Heart left ventricle (tissue), 16 donors: ENCODE measurements around the gene NUDT19. TPM values are rescaled to one million over a fixed set of nuclear protein-coding genes. Genes with fewer than 3 reads are reported as not detected.

Source experiments
- ATAC-seq, 4 donors: fragments of 200-7000 bp; cut with Tn5 transposase; one replicate each; pipeline ENCODE4 v1.9.1; 2020 to 2022; ENCODE audit warnings: moderate library complexity in 4 of 4, mild to moderate bottlenecking in 3 of 4, moderate number of reproducible peaks in 1 of 4
- DNase-seq, 5 donors: peaks; one replicate each; pipeline ENCODE4 v3.0.0-alpha.2; 2020
- H3K27ac ChIP-seq, 12 donors: fragments of 200-600 bp; sonication (generic) in 4 of 12; one replicate each; pipeline versions ENCODE4 v1.5.0 to v1.8.0; 2016 to 2022; ENCODE audit warnings: mild to moderate bottlenecking in 2 of 12
- H3K27me3 ChIP-seq, 9 donors: fragments of 200-600 bp; sonication (generic) in 2 of 9; one replicate each; pipeline versions ENCODE4 v1.5.1 to v1.8.0; 2016 to 2022; ENCODE audit warnings: mild to moderate bottlenecking in 3 of 9
- H3K36me3 ChIP-seq, 9 donors: fragments of 200-600 bp; sonication (generic) in 2 of 9; one replicate each; pipeline versions ENCODE4 v1.5.0 to v1.8.0; 2018 to 2022; ENCODE audit warnings: mild to moderate bottlenecking in 2 of 9
- H3K4me1 ChIP-seq, 12 donors: fragments of 200-600 bp; sonication (generic) in 4 of 12; one replicate each; pipeline versions ENCODE4 v1.5.0 to v1.8.0; 2016 to 2022; ENCODE audit warnings: mild to moderate bottlenecking in 3 of 12
- H3K4me3 ChIP-seq, 12 donors: fragments of 200-600 bp; sonication (generic) in 4 of 12; one replicate each; pipeline versions ENCODE4 v1.5.0 to v1.8.0; 2017 to 2022; ENCODE audit warnings: mild to moderate bottlenecking in 9 of 12, moderate library complexity in 4 of 12
- H3K9me3 ChIP-seq, 12 donors: fragments of 200-600 bp; sonication (generic) in 4 of 12; one replicate each; pipeline versions ENCODE4 v1.5.0 to v1.8.0; 2016 to 2022; ENCODE audit warnings: mild to moderate bottlenecking in 1 of 12
- CTCF ChIP-seq, 12 donors: fragments of 200-600 bp; sonication (generic) in 4 of 12; IDR thresholded peaks; one replicate each; pipeline versions ENCODE4 v1.5.0 to v1.8.0; 2018 to 2022; ENCODE audit warnings: antibody characterized with exemption in 12 of 12, mild to moderate bottlenecking in 5 of 12
- POLR2A ChIP-seq, 2 donors: fragments of 450-650 bp; IDR thresholded peaks; one replicate each; pipeline ENCODE4 v1.6.1; 2017; ENCODE audit warnings: antibody characterized with exemption in 2 of 2, mild to moderate bottlenecking in 2 of 2, moderate library complexity in 2 of 2
- WGBS, 4 donors: extraction: QIAGEN DNeasy Blood & Tissue Kit in 2 of 4; methylation state at CpG; one replicate each; pipeline versions ENCODE4 v1.1.5 to v1.1.7; 2013 to 2018; 5-methylcytosine and 5-hydroxymethylcytosine counted together
- intact Hi-C, 10 donors: fragments of 100-400 bp; cut with DNase I; formaldehyde crosslinking; loops; one replicate each; pipeline versions ENCODE4 v1.11.1 to v1.14.2; 2022
- polyA plus RNA-seq, 2 donors: library from polyadenylated mRNA; stranded (reverse); fragments of 200-250 nt; gene quantifications; one replicate each; pipeline ENCODE4 v1.2.3, GENCODE V29; 2013
- total RNA-seq, 9 donors: library from RNA; depleted of rRNA in 2 of 9; stranded (reverse); fragments of >200 nt in 2 of 9; fragmentation: NEBNext Ultra II Directional in 3 of 9; extraction: Animal tissue kit (Norgen Biotek cat#: 25700) in 3 of 9; gene quantifications; one replicate each; pipeline versions ENCODE4 v1.1.0 to v1.2.4, GENCODE V29; 2016 to 2023
- donor health status: ischemic (EF 13 %, LVEDD 7.1; RV severe dilation, severe dysfunction).
- donor health status: healthy with polysubstance abuse.
- donor health status: DM: no; HTN: yes; CAD: no.
- donor health status: DM: no; HTN: no; CAD: no.
- donor health status: ischemic (EF 25% LVEDD 6.9; RV normal size, moderate dysfunction).
- donor health status: ischemic (EF 25% LVEDD 5.7; RV mildly dilated, moderate dysfunction).
- donor health status: healthy.
- donor health status: DM: yes; HTN: yes; CAD: no.
- donor health status: ischemic (EF 35%, LVEDD 5.7; RV mildly dilated, moderate dysfunction).
- donor health status: nonischemic (EF 11% LVEDD 7.7; RV severe dilation, severe dysfunction).
- donor health status: DM: yes; HTN: yes; CAD: no.
- donor health status: PGD.
- donor health status: ischemic (EF 29% LVEDD 5.4; RV normal size, mild dysfunction).
- donor health status: nonischemic (EF 23%, LVEDD 6.1; RV moderate dilation, normal function).

The NUDT19 gene
- total and polyA plus RNA-seq, 11 donors: 12.5 to 31.3 (median 20.5) TPM

GRCh38 chr19:32676186-32676894 is 15.3 kb upstream of the NUDT19 start:
- intact Hi-C loops: loop anchor here in 1 of 10 donors (10.0 kb wide), 1 partner anchor 92 kb away; the partner anchor contains the start of gene PDCD5
- Histone ChIP-seq H3K27me3 (peaks cover 0 to 23% (median 13%) of the 10 kb centered on the region in 9 donors), H3K4me3 (peak overlapping the region; percentile 79 to 100 (median 88)), H3K36me3 (peaks cover 0 to 3% (median 0%) of the 10 kb centered on the region in 9 donors), H3K9me3 (no peaks in the 10 kb centered on the region), H3K4me1 (peaks cover 0 to 51% (median 33%) of the 10 kb centered on the region in 12 donors), H3K27ac (peak overlapping the region in 7 of 12 donors; percentile 49 to 94 (median 91))
- TF ChIP-seq CTCF (IDR thresholded peaks at IDR 0.05) (no peak), POLR2A (IDR thresholded peaks at IDR 0.05) (no peak)
- DNase-seq (peak in 1 of 5 donors; percentile 68), ATAC-seq (peak in 1 of 4 donors; percentile 2)
- WGBS, 4 donors: 1 to 5% (median 3%) methylated on average over 20 to 93 of the region's 93 CpGs

GRCh38 chr19:32676895-32677359 is 14.7 kb upstream of the NUDT19 start:
- intact Hi-C loops: loop anchor here in 1 of 10 donors (10.0 kb wide), 1 partner anchor 92 kb away; the partner anchor contains the start of gene PDCD5
- H3K4me1 ChIP-seq: peaks cover 0 to 46% (median 32%) of the 10 kb centered on the region in 12 donors
- 15 to 26% (median 21%) methylated on average over 10 to 33 of the region's 33 CpGs for WGBS, 4 donors

GRCh38 chr19:32677657-32678056 is 14.0 kb upstream of the NUDT19 start:
- H3K4me3 ChIP-seq: peak overlapping the region in 8 of 12 donors; percentile 7 to 100 (median 84)
- ATAC-seq: no peak

More at GRCh38 chr19:32676895-32677359, 14.7 kb upstream of the NUDT19 start:
- H3K27me3 ChIP-seq: peaks cover 0 to 23% (median 13%) of the 10 kb centered on the region in 9 donors
- DNase-seq (no peak), ATAC-seq (no peak)
- H3K4me3 ChIP-seq: peak overlapping the region; percentile 15 to 100 (median 86)
- peaks cover 0 to 3% (median 0%) of the 10 kb centered on the region in 9 donors for H3K36me3 ChIP-seq
- peak overlapping the region in 10 of 12 donors; percentile 1 to 94 (median 78) for H3K27ac ChIP-seq
- TF ChIP-seq CTCF (IDR thresholded peaks at IDR 0.05): no peak
- no peak for TF ChIP-seq POLR2A (IDR thresholded peaks at IDR 0.05)
- no peaks in the 10 kb centered on the region for H3K9me3 ChIP-seq

More at GRCh38 chr19:32677657-32678056, 14.0 kb upstream of the NUDT19 start:
- Histone ChIP-seq H3K27ac (peak overlapping the region in 11 of 12 donors; percentile 1 to 94 (median 61)), H3K27me3 (peaks cover 0 to 23% (median 13%) of the 10 kb centered on the region in 9 donors), H3K9me3 (no peaks in the 10 kb centered on the region), H3K36me3 (peaks cover 0 to 3% (median 0%) of the 10 kb centered on the region in 9 donors), H3K4me1 (peaks cover 0 to 41% (median 26%) of the 10 kb centered on the region in 12 donors)
- DNase-seq: no peak
- TF ChIP-seq POLR2A (IDR thresholded peaks at IDR 0.05) (no peak), CTCF (IDR thresholded peaks at IDR 0.05) (no peak)
- 28 to 52% (median 35%) methylated on average over 7 to 9 of the region's 9 CpGs for WGBS, 4 donors
- intact Hi-C loops: loop anchor here in 1 of 10 donors (10.0 kb wide), 1 partner anchor 93 kb away; the partner anchor contains the start of gene PDCD5
